NCI-H510A (cell line): ENCODE measurements around the gene DGKG.

Experiments used
- DNase-seq: peaks from one replicate; lab custom pipeline; 2025; lab: John Stamatoyannopoulos, UW

Gene DGKG

DNA sequence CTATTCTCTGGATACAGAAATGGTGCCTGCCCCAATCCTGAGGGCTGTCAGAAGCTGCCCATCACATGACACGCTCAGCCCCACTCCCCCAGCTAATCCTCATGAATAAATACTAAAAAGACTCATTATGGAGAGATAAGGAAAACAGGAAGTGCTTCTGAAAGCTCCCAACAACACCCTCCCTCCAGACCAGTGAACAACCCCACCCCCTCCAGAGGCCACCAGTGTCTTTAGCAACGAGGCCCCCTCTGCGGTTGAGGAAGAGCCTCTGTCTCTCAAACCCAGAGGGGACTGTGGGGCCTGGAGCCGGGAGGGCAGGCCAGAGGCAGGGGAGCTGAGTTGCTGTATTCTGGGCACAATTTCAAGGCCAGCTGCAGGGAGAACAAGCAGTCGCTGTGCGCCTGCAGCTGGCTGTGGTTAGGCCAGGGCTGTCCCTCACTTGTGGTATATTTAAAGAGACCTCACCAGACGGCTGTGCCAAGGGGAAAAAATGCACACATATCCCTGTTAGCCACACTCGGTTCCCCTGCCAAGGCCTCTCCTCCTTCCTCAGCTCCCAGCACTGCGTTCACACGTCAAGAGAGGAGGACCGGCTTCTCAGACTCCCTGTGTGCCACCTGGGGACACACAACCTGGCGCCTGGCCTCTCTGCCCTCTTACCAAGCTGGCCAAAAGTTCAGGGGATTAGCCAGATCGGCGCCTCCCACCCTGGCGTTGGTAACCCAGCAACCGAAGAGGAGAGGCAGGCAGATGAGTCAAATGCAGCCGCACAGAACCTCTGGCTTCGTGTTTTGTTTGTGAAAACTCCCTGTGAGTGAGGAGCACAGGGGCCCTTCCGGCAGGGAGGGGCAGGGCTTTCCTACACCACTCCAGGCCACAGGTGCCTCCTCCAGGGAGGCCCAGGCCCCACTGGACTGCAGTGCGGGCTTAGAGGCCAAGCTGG, 152.0 kb downstream of the DGKG start:
- peak; percentile 63 for DNase-seq

DNA sequence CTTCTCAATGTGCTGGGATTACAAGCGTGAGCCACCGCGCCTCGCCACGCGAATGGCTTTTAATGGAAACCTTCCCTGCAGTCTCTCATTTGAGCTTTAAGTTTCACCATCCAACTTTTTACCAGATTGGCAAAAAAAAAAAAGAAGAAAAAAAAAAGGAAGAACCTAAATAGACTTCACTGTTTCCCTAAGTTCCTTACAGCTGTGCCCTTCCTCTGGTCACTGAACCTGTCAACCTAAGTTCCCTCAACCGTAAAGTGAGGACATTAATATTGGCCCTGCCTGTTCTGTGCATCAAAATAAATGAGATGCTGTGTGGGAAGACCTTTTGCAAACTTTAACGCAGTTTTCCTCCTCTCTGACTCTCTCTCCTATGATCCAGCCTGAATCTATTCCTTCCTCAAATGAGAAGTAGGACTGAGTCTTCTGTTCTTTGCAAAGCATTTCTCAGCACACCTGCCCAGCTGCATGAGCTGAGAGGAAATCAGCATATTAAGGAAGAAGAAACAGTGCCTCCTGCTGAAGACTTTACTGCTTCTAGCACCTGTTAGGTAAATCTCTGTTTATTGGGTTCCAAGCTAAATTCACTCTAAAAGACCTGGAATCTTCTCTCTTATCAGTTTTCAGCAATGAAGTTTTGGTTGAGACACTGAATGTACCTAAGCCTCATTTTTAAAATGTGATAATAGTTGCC, 153.6 kb downstream of the DGKG start:
- DNase-seq: no peak

DNA sequence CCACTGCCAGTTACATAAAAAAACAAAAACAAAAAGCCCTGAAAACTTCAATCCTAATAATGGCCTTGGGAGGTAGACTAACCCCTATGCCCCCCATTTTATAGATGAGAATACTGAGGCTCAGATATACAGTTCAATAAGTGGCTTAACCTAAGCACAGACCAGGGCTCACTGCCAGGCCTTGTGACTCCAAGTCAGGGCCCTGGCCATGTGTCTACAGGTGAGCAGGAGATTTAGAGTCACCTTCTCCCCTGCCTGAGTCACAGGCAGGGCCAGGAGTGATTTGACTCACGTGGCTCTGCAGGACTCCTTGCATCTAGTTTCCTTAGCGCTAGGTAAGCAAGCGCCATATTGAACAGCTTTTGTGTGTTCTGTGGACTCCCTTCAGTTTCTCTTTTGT, 154.5 kb downstream of the DGKG start:
- DNase-seq: no peak

DNA sequence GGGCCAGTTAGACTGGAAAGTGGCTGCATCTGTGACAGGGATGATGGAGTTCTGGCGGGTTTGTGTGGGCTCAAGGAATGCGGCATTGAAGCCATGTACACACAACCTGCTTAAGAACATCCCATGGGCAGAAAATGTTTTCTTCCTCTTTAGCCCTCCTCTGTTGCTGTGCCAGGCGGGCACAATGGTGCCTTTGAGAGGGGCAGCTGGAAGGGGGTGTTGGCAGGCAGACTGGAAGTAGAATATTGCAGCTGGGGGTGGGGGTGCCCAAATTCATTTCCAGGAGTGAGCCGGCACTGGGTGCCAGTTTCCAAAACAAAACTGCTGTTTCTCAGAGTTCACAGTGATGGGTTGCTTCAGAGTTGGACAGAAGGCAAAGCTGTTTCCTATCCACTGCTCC, 161.3 kb downstream of the DGKG start:
- no peak for DNase-seq

DNA sequence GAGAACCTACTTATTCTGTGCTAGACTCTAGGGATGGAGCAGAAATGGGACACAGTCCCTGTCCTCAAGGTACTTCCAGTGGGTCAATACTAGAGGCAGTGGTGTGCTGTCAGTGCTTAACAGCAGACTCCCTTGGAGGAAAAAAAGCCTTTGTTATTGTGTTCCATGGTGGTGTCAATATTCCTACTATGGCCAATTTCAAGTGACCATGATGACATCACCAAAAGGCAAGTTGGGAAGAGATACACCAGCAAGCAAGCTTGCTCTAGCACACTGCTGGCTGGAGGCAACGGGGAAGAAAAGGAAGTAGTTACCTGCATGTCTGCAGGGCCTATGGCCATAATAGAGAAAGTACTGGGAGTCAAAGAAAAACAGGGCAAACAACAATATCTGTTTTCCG, 163.6 kb downstream of the DGKG start:
- no peak for DNase-seq

GRCh38 chr3:186194451-186194811, 167.6 kb downstream of the DGKG start:
- DNase-seq: no peak

DNA sequence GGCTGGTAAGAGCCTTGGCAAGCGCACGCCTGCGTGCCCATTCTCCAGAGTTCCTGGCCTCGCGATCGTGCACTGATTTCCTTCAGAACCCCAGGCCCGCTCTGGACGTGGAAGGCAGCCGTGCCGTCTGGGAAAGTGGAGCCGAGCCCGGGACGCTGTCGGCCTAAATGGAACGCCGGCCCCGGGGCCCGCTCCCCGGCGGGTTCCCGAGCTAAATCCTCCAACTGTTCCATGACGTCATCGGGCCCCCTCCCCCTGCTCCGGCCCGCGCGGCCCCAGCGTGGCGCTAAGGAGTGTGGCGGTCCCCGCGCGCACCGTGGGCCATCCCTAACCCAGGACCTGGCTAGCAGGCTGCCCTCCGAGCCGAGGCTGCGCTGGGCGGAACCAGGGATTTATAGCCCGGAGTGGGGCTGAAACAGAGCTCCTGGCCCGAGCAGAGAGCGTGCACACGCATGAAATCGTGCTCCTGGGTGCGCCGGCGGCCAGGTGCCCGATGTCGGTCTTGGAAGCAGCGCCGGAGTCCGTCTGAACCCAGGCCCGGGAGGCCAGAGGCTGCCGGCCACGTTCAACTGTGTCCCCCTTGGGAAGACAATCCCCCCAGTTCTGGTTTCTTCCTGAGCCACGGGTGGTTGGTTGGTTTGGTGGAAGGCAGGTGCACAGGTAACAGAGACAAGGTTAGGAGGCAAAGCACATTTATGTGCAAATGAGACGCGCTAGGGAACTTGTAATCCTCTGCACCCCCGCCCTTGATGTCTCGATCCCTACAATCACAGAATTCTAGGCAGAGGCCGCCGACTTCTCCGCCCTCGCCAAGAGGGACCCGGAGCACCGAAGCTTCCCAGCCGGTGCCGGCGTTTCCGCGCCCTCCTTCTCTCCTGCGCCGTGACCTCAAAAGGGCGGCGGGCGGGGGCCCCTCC, 168.2 kb downstream of the DGKG start:
- no peak for DNase-seq

DNA sequence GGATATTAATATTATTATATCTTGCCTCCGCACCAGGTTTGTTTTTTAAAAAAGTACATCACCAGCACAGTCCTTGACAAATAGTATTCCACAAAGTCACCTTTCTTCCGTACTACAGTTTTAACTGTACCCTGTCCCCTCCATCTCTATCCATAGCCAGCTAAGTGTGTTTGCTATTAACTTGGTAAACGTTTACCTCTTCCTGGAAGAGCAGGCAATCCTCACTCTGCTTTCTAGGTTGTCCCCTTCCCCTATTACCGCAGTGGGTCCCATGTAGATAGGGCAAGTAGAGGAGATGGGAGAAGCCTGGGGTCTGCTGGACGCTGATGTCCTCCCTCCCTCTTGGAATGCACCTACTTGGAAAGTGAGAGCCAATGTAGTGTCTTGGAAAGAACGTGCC, 169.2 kb downstream of the DGKG start:
- no peak for DNase-seq

GRCh38 chr3:186189492-186189891, 172.5 kb downstream of the DGKG start:
- no peak for DNase-seq

DNA sequence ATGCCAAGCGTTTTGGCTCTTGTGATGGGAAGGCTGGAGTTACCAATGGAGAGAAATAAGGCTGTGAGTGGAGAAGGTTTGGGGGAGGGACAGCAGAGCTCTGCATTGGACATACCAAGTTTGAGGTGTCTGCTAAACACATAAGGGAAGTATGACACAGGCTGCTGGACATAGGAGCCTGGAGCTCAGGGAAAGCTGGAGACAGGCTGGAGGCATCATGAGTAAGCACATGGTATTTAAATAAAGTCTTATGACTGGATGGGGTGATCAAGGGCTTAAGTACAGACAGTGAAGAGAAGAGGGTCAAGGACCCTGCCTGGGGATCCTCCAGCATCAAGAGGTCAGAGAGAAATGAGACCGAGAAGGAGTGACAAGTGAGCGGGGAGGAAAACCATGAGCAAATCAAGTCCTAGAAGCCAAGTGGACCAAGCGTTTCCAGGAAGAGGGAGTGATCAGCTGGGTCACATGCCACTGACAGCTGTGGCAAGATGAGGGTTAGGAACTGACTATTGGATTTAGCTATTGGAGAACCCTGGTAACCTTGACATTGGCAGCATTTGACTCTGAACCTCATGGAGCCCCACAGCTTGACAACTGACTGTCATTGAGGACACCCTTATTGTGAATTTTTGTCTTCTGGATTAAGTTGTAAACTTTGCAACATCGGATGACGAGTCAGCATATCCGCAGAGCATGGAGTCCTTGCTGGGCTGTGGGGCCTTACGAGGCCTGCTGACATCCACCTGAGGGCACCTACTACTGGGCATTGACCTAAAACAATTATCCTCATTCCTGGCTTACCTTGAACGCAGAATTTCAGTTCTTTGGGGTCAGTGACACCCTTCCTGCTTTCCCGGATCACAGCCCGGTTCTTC, 174.4 kb downstream of the DGKG start:
- DNase-seq: no peak

- no peak for DNase-seq
Observed at GRCh38 chr3:186185194-186185787, 176.7 kb downstream of the DGKG start.

DNA sequence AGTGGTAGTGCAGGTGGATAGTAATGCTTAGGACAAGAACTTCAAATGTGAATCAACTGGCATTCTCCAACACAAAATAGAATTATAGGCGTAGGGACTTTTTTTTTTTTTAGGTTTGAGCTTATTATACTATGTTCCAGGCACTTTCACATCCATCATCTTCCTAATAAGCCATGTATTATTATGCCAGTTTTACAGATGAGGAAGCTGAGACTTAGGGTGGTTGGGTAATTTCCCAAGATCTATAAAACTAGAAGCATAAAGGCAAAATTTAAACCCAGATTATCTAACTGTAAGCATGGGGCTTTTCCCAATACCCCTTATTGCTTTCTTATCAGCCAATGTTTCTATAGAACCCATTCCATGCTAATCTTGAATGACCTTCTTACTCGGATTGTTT, 178.0 kb downstream of the DGKG start:
- DNase-seq: no peak

DNA sequence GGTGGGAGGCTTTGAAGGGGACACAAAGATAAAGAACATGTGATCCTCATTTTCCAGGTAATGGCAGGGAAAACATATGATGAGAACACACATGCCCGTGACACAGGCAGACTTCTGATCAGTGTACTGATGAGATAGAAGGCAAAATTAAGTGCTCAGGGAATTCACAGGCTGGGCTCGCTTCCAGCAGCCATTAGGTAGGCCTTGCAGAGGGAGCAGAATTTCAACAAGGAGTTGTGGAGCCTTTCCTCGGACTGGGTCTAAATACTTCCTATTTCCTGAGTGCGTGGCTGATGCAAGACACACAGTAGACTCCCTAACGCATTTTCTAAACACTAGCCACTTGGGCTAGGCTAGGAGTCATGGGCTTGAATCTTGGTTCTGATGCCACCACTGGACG, 179.2 kb downstream of the DGKG start:
- no peak for DNase-seq

- DNase-seq: no peak
Observed at GRCh38 chr3:186181901-186182300, 180.1 kb downstream of the DGKG start.

- no peak for DNase-seq
Observed at GRCh38 chr3:186180891-186181481, 181.0 kb downstream of the DGKG start.

GRCh38 chr3:186180151-186180550, 181.9 kb downstream of the DGKG start:
- no peak for DNase-seq

- no peak for DNase-seq
Observed at GRCh38 chr3:186178412-186178811, 183.6 kb downstream of the DGKG start.

DNA sequence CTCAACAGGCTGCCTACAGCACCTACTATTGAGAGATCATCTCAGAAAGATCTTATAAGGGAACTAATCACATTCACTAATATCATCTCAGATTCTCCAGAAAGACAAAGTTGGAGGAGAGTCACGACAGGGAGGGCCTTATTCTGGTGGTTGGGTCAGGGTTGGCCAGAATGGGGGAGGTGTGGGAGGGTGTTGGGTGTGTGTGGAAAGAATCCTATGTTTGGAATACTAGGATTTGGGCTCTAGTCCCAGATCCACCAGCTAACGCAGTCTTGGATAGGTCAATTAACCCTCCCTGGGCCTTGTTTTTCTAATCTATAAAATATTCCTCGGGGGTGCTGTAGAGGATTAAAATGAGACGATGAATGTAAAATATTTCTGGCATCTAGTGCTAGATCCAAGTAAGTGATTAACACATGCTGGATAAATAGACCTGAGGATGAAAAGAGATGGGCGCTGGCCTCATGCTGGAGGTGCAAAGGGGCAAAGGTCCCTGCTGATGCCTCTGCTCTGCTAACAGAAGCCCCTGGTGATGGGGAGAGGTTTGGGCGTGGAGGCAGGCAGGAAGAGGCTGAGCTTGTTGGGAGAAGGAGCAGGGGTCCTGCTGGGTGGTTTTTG, 185.6 kb downstream of the DGKG start:
- no peak for DNase-seq

GRCh38 chr3:186173224-186173815, 188.7 kb downstream of the DGKG start:
- no peak for DNase-seq

GRCh38 chr3:186172353-186172752, 189.7 kb downstream of the DGKG start:
- no peak for DNase-seq
